Colonic mucosa (tissue), 4 donors: ENCODE measurements around the gene LRRC4B. TPM values are rescaled to one million over a fixed set of nuclear protein-coding genes. Genes with fewer than 3 reads are reported as not detected.

Experiments used
- DNase-seq: peaks from one replicate; pipeline ENCODE4 v3.0.0-alpha.2; 2020
- H3K27ac ChIP-seq: fragments of 200-600 bp; one replicate; pipeline ENCODE4 v1.8.0; 2021
- H3K27me3 ChIP-seq: fragments of 200-600 bp; one replicate; pipeline ENCODE4 v1.8.0; 2021
- H3K36me3 ChIP-seq: fragments of 200-600 bp; one replicate; pipeline ENCODE4 v1.8.0; 2021
- H3K4me1 ChIP-seq: fragments of 200-600 bp; one replicate; pipeline ENCODE4 v1.8.0; 2021; ENCODE audit warnings: mild to moderate bottlenecking
- H3K4me3 ChIP-seq: fragments of 200-600 bp; one replicate; pipeline ENCODE4 v1.8.0; 2021
- H3K9ac ChIP-seq, 2 donors: one replicate each; pipeline ENCODE4 v1.7.0; 2013; ENCODE audit warnings: control low read depth in 2 of 2, low read depth in 2 of 2, low read length in 2 of 2
- H3K9me3 ChIP-seq: fragments of 200-600 bp; one replicate; pipeline ENCODE4 v1.8.0; 2021
- CTCF ChIP-seq: fragments of 200-600 bp; IDR thresholded peaks from one replicate; pipeline ENCODE4 v1.8.0; 2022; ENCODE audit warnings: antibody characterized with exemption, mild to moderate bottlenecking
- intact Hi-C: fragments of 100-400 bp; cut with DNase I; formaldehyde crosslinking; loops from one replicate; pipeline ENCODE4 v1.14.1; 2022
- total RNA-seq, 2 donors: library from RNA; stranded (reverse); fragmentation: NEBNext Ultra II Directional in 1 of 2; extraction: Animal tissue kit (Norgen Biotek cat#: 25700) in 1 of 2; gene quantifications; one replicate each; pipeline ENCODE4 v1.2.1, GENCODE V29; 2021
- donor health status: healthy.
- donor health status: DM: no; HTN: no; CAD: no.
- donor health status: DM: no; HTN: no; CAD: no.

The LRRC4B gene
- total RNA-seq, 2 donors from 2014 or later = 1.1 TPM

- Histone ChIP-seq H3K27ac (no peak overlapping the region), H3K4me1 (no peaks in the 10 kb centered on the region), H3K9me3 (no peaks in the 10 kb centered on the region), H3K9ac (no peak overlapping the region), H3K4me3 (no peak overlapping the region), H3K27me3 (no peaks in the 10 kb centered on the region), H3K36me3 (no peaks in the 10 kb centered on the region)
- no peak for DNase-seq
- TF ChIP-seq CTCF = no peak
- intact Hi-C loops = loop anchor here (5.0 kb wide), 1 partner anchor 245 kb away; no protein-coding TSS in a partner anchor
These were observed 30.9 kb downstream of the LRRC4B start for GRCh38 chr19:50537306-50537685.

- intact Hi-C loops = loop anchor here (5.0 kb wide), 1 partner anchor 246 kb away; no protein-coding TSS in a partner anchor
- no peaks in the 10 kb centered on the region for H3K4me1 ChIP-seq
- H3K4me3 ChIP-seq = no peak overlapping the region
- H3K36me3 ChIP-seq = no peaks in the 10 kb centered on the region
- no peaks in the 10 kb centered on the region for H3K9me3 ChIP-seq
- no peak for DNase-seq
- no peak for TF ChIP-seq CTCF
- H3K9ac ChIP-seq = no peak overlapping the region
- no peaks in the 10 kb centered on the region for H3K27me3 ChIP-seq
- H3K27ac ChIP-seq = no peak overlapping the region
These were observed 31.5 kb downstream of the LRRC4B start for GRCh38 chr19:50536662-50537305.

- Histone ChIP-seq H3K27me3 (no peaks in the 10 kb centered on the region), H3K9me3 (no peaks in the 10 kb centered on the region), H3K4me1 (no peaks in the 10 kb centered on the region), H3K9ac (no peak overlapping the region), H3K4me3 (no peak overlapping the region), H3K27ac (no peak overlapping the region), H3K36me3 (no peaks in the 10 kb centered on the region)
- no peak for DNase-seq
- intact Hi-C loops = loop anchor here (5.0 kb wide), 1 partner anchor 247 kb away; no protein-coding TSS in a partner anchor
- TF ChIP-seq CTCF = no peak
These were observed 32.5 kb downstream of the LRRC4B start for GRCh38 chr19:50535672-50536187.

GRCh38 chr19:50534478-50534877 lies 33.8 kb downstream of the LRRC4B start:
- Histone ChIP-seq H3K27ac (no peak overlapping the region), H3K36me3 (no peaks in the 10 kb centered on the region), H3K4me1 (no peaks in the 10 kb centered on the region), H3K4me3 (no peak overlapping the region), H3K9me3 (no peaks in the 10 kb centered on the region), H3K9ac (no peak overlapping the region), H3K27me3 (no peaks in the 10 kb centered on the region)
- intact Hi-C loops = no loop called here
- no peak for TF ChIP-seq CTCF
- DNase-seq = no peak

- no peaks in the 10 kb centered on the region for H3K9me3 ChIP-seq
- DNase-seq = no peak
- no peak for TF ChIP-seq CTCF
- H3K4me3 ChIP-seq = no peak overlapping the region
- intact Hi-C loops = no loop called here
- no peaks in the 10 kb centered on the region for H3K36me3 ChIP-seq
- H3K9ac ChIP-seq = no peak overlapping the region
- H3K4me1 ChIP-seq = no peaks in the 10 kb centered on the region
- no peak overlapping the region for H3K27ac ChIP-seq
- no peaks in the 10 kb centered on the region for H3K27me3 ChIP-seq
These were observed 35.3 kb downstream of the LRRC4B start for GRCh38 chr19:50532952-50533351.
